Peyer's patch (tissue), 4 donors: ENCODE data around the gene LMTK2.

Experiments used
- POLR2A ChIP-seq, 2 donors: fragments of 450-650 bp; IDR thresholded peaks; one replicate each; pipeline ENCODE4 v1.5.1; 2017; ENCODE audit warnings: antibody characterized with exemption in 2 of 2, mild to moderate bottlenecking in 2 of 2, moderate library complexity in 2 of 2
- TF ChIP-seq, protein P1 (sequence below), 6 experiments: fragments of 450-650 bp in 4 of 6; fragments of 200-600 bp in 2 of 6; sonication (generic) in 1 of 6; IDR thresholded peaks; one replicate each; pipeline ENCODE4 v1.5.1; 2017 to 2019; ENCODE audit warnings: antibody characterized with exemption in 6 of 6, mild to moderate bottlenecking in 3 of 6, moderate library complexity in 1 of 6

- TF ChIP-seq, protein P1, sequence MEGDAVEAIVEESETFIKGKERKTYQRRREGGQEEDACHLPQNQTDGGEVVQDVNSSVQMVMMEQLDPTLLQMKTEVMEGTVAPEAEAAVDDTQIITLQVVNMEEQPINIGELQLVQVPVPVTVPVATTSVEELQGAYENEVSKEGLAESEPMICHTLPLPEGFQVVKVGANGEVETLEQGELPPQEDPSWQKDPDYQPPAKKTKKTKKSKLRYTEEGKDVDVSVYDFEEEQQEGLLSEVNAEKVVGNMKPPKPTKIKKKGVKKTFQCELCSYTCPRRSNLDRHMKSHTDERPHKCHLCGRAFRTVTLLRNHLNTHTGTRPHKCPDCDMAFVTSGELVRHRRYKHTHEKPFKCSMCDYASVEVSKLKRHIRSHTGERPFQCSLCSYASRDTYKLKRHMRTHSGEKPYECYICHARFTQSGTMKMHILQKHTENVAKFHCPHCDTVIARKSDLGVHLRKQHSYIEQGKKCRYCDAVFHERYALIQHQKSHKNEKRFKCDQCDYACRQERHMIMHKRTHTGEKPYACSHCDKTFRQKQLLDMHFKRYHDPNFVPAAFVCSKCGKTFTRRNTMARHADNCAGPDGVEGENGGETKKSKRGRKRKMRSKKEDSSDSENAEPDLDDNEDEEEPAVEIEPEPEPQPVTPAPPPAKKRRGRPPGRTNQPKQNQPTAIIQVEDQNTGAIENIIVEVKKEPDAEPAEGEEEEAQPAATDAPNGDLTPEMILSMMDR (IDR thresholded peaks at IDR 0.05) = no peak
- no peak for TF ChIP-seq POLR2A (IDR thresholded peaks at IDR 0.05)
Observed at GRCh38 chr7:98241674-98242241, 135.1 kb downstream of the LMTK2 start.
